Upper lobe of left lung (tissue), 6 donors: ENCODE measurements around the gene FN3KRP. TPM values are rescaled to one million over a fixed set of nuclear protein-coding genes. Genes with fewer than 3 reads are reported as not detected.

Experiments
- ATAC-seq, 2 donors: fragments of 200-7000 bp; cut with Tn5 transposase; one replicate each; pipeline ENCODE4 v1.9.1; 2022; ENCODE audit warnings: mild to moderate bottlenecking in 2 of 2, moderate library complexity in 2 of 2; ENCODE audit not compliant: low FRiP score in 2 of 2
- DNase-seq, 2 donors: peaks; one replicate each; pipeline ENCODE4 v3.0.0-alpha.2; 2019 to 2020
- H3K27ac ChIP-seq, 4 donors: fragments of 200-600 bp; sonication (generic); one replicate each; pipeline ENCODE4 v1.5.1; 2016 to 2019
- H3K27me3 ChIP-seq, 4 donors: fragments of 200-600 bp; sonication (generic); one replicate each; pipeline ENCODE4 v1.5.1; 2017 to 2019
- H3K36me3 ChIP-seq, 4 donors: fragments of 200-600 bp; sonication (generic); one replicate each; pipeline ENCODE4 v1.5.1; 2016 to 2019
- H3K4me1 ChIP-seq, 4 donors: fragments of 200-600 bp; sonication (generic); one replicate each; pipeline ENCODE4 v1.5.1; 2018 to 2019
- H3K4me3 ChIP-seq, 4 donors: fragments of 200-600 bp; sonication (generic); one replicate each; pipeline ENCODE4 v1.5.1; 2017 to 2019; ENCODE audit warnings: mild to moderate bottlenecking in 2 of 4, moderate library complexity in 1 of 4
- H3K9me3 ChIP-seq, 4 donors: fragments of 200-600 bp; sonication (generic); one replicate each; pipeline ENCODE4 v1.5.1; 2018 to 2019
- CTCF ChIP-seq, 6 experiments: fragments of 450-650 bp in 4 of 6; fragments of 200-600 bp in 2 of 6; sonication (generic) in 2 of 6; IDR thresholded peaks; one replicate each; pipeline ENCODE4 v1.5.1; 2016 to 2019; ENCODE audit warnings: antibody characterized with exemption in 6 of 6
- EP300 ChIP-seq, 4 donors: sonication (generic); formaldehyde crosslinking; IDR thresholded peaks; one replicate each; pipeline ENCODE4 v1.5.1; 2017; ENCODE audit warnings: antibody characterized with exemption in 4 of 4, control low read depth in 2 of 4
- POLR2A ChIP-seq, 4 donors: fragments of 450-650 bp; IDR thresholded peaks; one replicate each; pipeline ENCODE4 v1.5.1; 2016 to 2017; ENCODE audit warnings: antibody characterized with exemption in 4 of 4, mild to moderate bottlenecking in 2 of 4
- POLR2AphosphoS5 ChIP-seq, 2 donors: sonication (generic); formaldehyde crosslinking; IDR thresholded peaks; one replicate each; pipeline ENCODE4 v1.5.1; 2017; ENCODE audit warnings: antibody characterized with exemption in 2 of 2
- WGBS, 2 donors: methylation state at CpG; one replicate each; pipeline ENCODE4 v1.1.5; 2017 to 2018; 5-methylcytosine and 5-hydroxymethylcytosine counted together
- total RNA-seq, 6 donors: library from RNA; depleted of rRNA in 4 of 6; stranded (reverse); fragments of >200 nt in 4 of 6; gene quantifications; one replicate each; pipeline versions ENCODE4 v1.1.0 to v1.2.1, GENCODE V29; 2016 to 2021
- donor health status: DM: no; HTN: no; CAD: no; lungs with moderate emphysema.
- donor health status: DM: no; HTN: yes; CAD: no; lungs with severe emphysema.

FN3KRP gene
- total RNA-seq, 6 donors from 2014 or later: 14.7 to 94.3 (median 28.8) TPM

- 83 to 91% methylated on average over 8 to 13 of the region's 13 CpGs for WGBS, 2 donors
- peaks cover 0 to 6% (median 0%) of the 10 kb centered on the region in 4 donors for H3K27me3 ChIP-seq
- DNase-seq (no peak), ATAC-seq (no peak)
- H3K27ac ChIP-seq: no peak overlapping the region
- no peaks in the 10 kb centered on the region for H3K9me3 ChIP-seq
- H3K4me3 ChIP-seq: peak overlapping the region in 3 of 4 donors; percentile 88 to 96 (median 91)
- TF ChIP-seq POLR2AphosphoS5 (IDR thresholded peaks at IDR 0.05) (no peak), POLR2A (IDR thresholded peaks at IDR 0.05) (no peak), CTCF (IDR thresholded peaks at IDR 0.05) (no peak), EP300 (IDR thresholded peaks at IDR 0.05) (no peak)
- H3K36me3 ChIP-seq: no peaks in the 10 kb centered on the region
- peaks cover 17 to 23% (median 19%) of the 10 kb centered on the region in 4 donors for H3K4me1 ChIP-seq
Measured at GRCh38 chr17:82699551-82699950, 17.0 kb upstream of the FN3KRP start.

GRCh38 chr17:82702231-82702927 lies 14.1 kb upstream of the FN3KRP start:
- H3K36me3 ChIP-seq: no peaks in the 10 kb centered on the region
- no peak for ATAC-seq
- H3K9me3 ChIP-seq: no peaks in the 10 kb centered on the region
- peaks cover 0 to 3% (median 0%) of the 10 kb centered on the region in 4 donors for H3K27me3 ChIP-seq
- no peak overlapping the region for H3K27ac ChIP-seq
- TF ChIP-seq POLR2A (IDR thresholded peaks at IDR 0.05) (no peak), CTCF (IDR thresholded peaks at IDR 0.05) (no peak), POLR2AphosphoS5 (IDR thresholded peaks at IDR 0.05) (no peak), EP300 (IDR thresholded peaks at IDR 0.05) (no peak)
- WGBS, 2 donors: 56% methylated on average over 12 to 20 of the region's 20 CpGs
- DNase-seq: peak in 1 of 2 donors; percentile 73
- no peak overlapping the region for H3K4me3 ChIP-seq
- H3K4me1 ChIP-seq: peaks cover 10 to 16% (median 12%) of the 10 kb centered on the region in 4 donors

GRCh38 chr17:82703036-82703745 lies 13.3 kb upstream of the FN3KRP start:
- DNase-seq (peak in 1 of 2 donors; percentile 70), ATAC-seq (no peak)
- 84 to 86% methylated on average over 14 to 25 of the region's 26 CpGs for WGBS, 2 donors
- Histone ChIP-seq H3K4me1 (peaks cover 4 to 8% (median 8%) of the 10 kb centered on the region in 4 donors), H3K27ac (no peak overlapping the region), H3K36me3 (no peaks in the 10 kb centered on the region), H3K4me3 (no peak overlapping the region), H3K27me3 (no peaks in the 10 kb centered on the region), H3K9me3 (no peaks in the 10 kb centered on the region)
- TF ChIP-seq POLR2AphosphoS5 (IDR thresholded peaks at IDR 0.05): no peak

GRCh38 chr17:82703935-82704865 lies 12.3 kb upstream of the FN3KRP start:
- no peaks in the 10 kb centered on the region for H3K9me3 ChIP-seq
- H3K4me3 ChIP-seq: no peak overlapping the region
- 74 to 79% methylated on average over 25 to 38 of the region's 38 CpGs for WGBS, 2 donors
- H3K4me1 ChIP-seq: peaks cover 3 to 4% (median 3%) of the 10 kb centered on the region in 4 donors
- no peaks in the 10 kb centered on the region for H3K36me3 ChIP-seq
- H3K27ac ChIP-seq: no peak overlapping the region
- peak in 1 of 2 donors; percentile 62 for DNase-seq
- no peaks in the 10 kb centered on the region for H3K27me3 ChIP-seq
- TF ChIP-seq POLR2AphosphoS5 (IDR thresholded peaks at IDR 0.05) (no peak), CTCF (IDR thresholded peaks at IDR 0.05) (no peak), EP300 (IDR thresholded peaks at IDR 0.05) (no peak), POLR2A (IDR thresholded peaks at IDR 0.05) (no peak)
- no peak for ATAC-seq

- H3K27ac ChIP-seq: no peak overlapping the region
- 84 to 90% methylated on average over 5 to 13 of the region's 13 CpGs for WGBS, 2 donors
Measured at GRCh38 chr17:82704886-82705285, 11.6 kb upstream of the FN3KRP start.

More at GRCh38 chr17:82704886-82705285, 11.6 kb upstream of the FN3KRP start:
- Histone ChIP-seq H3K4me3 (no peak overlapping the region), H3K4me1 (no peaks in the 10 kb centered on the region), H3K9me3 (no peaks in the 10 kb centered on the region), H3K27me3 (no peaks in the 10 kb centered on the region), H3K36me3 (no peaks in the 10 kb centered on the region)
- DNase-seq: peak in 1 of 2 donors; percentile 52
- ATAC-seq: no peak
- TF ChIP-seq EP300 (IDR thresholded peaks at IDR 0.05): no peak
- TF ChIP-seq POLR2A (IDR thresholded peaks at IDR 0.05): no peak
